AG09309 (cell line): ENCODE data around the gene CD52.
A peak's percentile ranks its signal among the peaks of the same experiment; 100 is the strongest.

Source experiments
- DNase-seq: peaks from one replicate; pipeline ENCODE4 v3.0.0-alpha.2; 2010; ENCODE audit warnings: low read depth
- H3K4me3 ChIP-seq: 2 replicates; pipeline ENCODE4 v1.5.1; 2011; ENCODE audit warnings: mild to moderate bottlenecking, low read depth, low read length, moderate library complexity; ENCODE audit not compliant: control insufficient read depth
- CTCF ChIP-seq: IDR thresholded peaks from 2 replicates; pipeline ENCODE4 v1.5.1; 2011; ENCODE audit warnings: mild to moderate bottlenecking, low read depth, low read length, inconsistent platforms; ENCODE audit not compliant: insufficient read depth, control insufficient read depth; ENCODE audit errors: missing control alignments

Gene CD52

DNA sequence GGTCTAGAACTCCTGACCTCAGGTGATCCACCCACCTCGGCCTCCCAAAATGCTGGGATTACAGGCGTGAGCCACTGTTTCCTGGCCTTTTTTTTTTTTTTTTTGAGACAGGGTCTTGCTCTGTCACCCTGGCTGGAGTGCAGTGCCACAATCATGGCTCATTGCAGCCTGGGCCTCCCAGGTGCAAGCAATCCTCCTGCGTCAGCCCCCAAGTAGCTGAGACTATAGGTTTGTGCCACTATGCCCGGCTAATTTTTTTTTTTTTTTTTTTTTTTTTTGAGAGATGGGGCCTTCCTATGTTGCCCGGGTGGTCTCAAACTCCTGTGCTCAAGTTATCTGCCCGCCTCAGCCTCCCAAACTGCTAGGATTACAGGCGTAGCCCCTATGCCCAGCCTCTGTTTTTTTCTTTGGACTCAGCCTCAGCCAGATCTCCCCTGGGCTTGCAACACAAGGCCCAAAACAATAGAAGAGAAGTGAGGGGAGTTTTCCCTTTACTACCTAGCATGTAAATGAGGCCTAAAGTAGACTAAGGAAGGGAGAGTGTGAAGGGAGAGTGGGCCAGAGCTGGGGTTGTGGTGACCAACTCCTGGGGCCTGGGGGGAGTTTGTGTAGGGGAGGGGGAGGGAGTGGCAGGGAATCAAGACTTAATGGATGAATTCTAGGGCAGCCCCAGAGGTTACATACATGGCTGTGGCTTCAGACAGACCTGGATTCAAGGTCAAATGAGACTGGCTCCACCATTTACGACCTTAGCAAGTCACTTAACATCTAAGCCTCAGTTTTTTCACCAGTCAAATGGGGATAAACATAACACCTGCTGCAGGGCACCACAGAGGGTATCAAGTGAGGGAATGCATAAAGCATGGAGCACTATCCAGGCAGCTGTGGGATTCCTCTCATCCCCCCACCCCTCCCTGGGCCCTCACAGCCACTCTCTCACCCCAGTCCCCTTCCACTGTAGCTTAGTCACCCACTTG lies 1.6 kb upstream of the CD52 start:
- H3K4me3 ChIP-seq, result no peak overlapping the region
- TF ChIP-seq CTCF, result no peak

DNA sequence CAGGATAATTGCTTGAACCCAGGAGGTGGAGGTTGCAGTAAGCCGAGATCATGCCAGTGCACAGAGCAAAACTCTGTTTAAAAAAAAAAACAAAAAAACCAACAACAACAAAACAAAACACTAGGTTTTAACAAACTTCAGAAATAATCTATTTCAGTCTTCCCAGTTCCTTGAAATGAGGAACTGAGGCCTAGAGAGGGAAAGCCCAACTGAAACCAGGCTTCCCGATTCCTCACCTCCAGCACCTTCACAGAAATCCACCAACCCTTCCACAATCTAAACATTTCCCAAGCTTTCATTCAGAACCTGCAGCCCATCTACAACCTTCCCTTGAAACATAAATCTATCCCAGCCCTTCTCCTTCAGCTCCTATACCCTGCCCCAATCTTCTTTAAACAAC lies 612 bp upstream of the CD52 start:
- H3K4me3 ChIP-seq, result no peak overlapping the region
- TF ChIP-seq CTCF, result no peak
- no peak for DNase-seq

More for the DNA sequence above, 1.6 kb upstream of the CD52 start:
- no peak for DNase-seq

DNA sequence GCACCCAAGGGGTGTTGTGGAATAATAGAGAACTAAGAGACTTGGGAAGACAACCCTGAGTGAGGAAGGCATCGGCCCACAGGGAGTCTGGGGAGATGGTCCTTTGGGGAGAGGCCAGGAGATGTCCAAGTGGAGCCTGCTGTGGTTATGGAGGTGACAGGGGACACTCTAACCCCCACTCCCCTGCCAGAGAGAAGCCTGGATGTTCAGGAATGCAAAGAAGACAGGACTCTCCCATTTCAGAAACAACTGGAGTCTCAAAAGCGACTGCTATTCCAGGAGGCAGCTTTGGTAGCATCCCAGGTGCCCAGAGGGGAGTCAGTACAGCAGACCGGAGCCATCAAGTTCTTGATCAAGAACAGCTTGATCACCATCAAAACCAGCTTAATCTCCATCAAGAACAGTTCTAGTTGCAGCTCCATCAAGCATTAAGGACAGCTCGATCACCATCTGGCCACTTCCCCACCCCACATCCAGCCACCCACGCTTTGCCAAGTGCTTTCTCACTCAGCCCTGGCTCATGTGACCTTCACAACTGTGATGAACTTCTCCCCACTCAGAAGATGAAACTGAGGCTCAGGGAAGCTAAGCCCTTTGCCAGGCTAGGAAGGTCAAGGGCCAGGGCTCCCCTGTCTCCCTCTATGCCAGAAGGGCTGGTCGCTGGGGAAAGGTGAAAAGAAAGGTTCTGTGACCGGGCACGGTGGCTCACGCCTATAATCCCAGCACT lies 743 bp downstream of the CD52 start:
- DNase-seq, result no peak
- no peak overlapping the region for H3K4me3 ChIP-seq
- no peak for TF ChIP-seq CTCF

DNA sequence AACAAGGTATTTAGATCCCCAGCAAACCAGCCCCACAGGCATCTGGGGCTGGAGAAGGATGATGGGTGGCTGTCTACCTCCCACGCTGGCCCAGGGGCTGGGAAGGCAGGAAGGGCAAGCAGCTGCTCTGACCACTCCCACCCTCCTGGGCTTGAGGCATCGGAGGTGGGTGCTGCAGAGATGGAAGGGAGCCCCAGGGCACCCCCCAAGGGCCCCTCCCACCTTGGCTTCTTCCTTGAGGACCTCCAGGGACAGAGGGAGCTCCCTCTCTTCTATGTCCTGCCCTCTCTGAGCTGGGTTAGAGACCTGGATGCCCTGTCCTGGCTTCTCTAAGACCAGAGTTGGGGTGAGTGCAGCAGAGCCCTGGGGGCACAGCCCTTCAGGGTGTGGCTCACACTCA lies 3.1 kb downstream of the CD52 start:
- H3K4me3 ChIP-seq, result no peak overlapping the region
- no peak for DNase-seq
- no peak for TF ChIP-seq CTCF

- no peak overlapping the region for H3K4me3 ChIP-seq
- peak; percentile 93 for TF ChIP-seq CTCF
- DNase-seq, result peak; percentile 43
Measured at GRCh38 chr1:26321315-26322041, 3.7 kb downstream of the CD52 start.

DNA sequence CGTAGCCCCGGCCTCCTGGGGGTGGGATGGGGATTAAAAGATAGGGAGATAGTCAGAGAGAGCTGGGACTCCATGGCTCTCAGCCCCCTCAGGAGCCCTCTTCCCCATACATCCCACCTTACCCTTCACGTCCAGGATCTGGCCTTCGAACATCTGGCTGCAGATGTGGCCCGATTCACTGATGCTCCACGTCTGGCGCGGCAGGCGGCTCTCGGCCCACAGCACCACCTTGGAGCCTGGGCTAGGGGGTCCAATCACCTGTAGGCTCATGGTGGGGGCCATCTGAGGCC lies 4.2 kb downstream of the CD52 start:
- no peak overlapping the region for H3K4me3 ChIP-seq
- DNase-seq, result no peak
- no peak for TF ChIP-seq CTCF
